GM12873 (cell line): ENCODE data around the gene DERA.

Experiments
- TF ChIP-seq, protein P1 (sequence below): IDR thresholded peaks from 2 replicates; pipeline ENCODE4 v1.5.1; 2012; ENCODE audit warnings: low read depth, mild to moderate bottlenecking, moderate library complexity, low read length, control low read depth; ENCODE audit not compliant: insufficient read depth; ENCODE audit errors: missing control alignments

Gene DERA

DNA sequence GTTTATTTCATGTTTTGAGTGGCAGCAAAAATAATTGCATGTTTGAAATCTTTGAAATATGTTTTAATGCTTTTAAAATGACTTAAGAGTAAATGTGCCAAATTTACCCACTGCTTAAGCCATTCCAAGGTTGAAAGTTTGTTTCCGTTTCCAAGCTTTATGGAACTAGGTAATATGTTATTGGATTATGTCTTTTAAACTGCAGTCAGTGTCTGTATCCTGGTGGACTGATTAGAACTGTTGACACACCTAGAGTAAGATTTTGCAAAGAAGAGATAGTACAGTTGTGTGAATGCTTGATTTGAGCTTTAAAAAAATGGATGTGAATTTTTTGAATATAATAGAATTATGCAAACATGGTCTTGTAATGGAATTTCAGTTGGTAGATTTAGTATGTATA is 135.1 kb downstream of the DERA start:
- TF ChIP-seq, protein P1, sequence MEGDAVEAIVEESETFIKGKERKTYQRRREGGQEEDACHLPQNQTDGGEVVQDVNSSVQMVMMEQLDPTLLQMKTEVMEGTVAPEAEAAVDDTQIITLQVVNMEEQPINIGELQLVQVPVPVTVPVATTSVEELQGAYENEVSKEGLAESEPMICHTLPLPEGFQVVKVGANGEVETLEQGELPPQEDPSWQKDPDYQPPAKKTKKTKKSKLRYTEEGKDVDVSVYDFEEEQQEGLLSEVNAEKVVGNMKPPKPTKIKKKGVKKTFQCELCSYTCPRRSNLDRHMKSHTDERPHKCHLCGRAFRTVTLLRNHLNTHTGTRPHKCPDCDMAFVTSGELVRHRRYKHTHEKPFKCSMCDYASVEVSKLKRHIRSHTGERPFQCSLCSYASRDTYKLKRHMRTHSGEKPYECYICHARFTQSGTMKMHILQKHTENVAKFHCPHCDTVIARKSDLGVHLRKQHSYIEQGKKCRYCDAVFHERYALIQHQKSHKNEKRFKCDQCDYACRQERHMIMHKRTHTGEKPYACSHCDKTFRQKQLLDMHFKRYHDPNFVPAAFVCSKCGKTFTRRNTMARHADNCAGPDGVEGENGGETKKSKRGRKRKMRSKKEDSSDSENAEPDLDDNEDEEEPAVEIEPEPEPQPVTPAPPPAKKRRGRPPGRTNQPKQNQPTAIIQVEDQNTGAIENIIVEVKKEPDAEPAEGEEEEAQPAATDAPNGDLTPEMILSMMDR: no peak

DNA sequence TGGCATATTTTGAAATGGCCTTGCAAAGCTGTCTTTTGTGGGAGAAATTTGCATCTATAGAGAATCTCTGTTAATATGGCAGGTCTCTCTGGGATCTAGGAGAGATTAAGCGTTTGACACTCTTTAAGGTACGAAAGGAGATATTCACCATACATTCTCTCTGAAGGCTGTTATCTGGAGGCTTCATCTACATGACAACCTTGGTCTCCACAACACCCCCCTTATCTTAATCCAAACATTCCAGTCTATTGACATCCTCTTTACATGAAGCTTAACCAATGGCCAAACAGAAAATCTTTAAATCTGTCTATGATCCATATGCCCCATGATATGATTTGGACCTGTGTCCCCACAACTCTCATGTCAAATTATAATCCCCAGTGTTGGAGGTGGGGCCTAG is 137.4 kb downstream of the DERA start:
- TF ChIP-seq, protein P1: no peak

DNA sequence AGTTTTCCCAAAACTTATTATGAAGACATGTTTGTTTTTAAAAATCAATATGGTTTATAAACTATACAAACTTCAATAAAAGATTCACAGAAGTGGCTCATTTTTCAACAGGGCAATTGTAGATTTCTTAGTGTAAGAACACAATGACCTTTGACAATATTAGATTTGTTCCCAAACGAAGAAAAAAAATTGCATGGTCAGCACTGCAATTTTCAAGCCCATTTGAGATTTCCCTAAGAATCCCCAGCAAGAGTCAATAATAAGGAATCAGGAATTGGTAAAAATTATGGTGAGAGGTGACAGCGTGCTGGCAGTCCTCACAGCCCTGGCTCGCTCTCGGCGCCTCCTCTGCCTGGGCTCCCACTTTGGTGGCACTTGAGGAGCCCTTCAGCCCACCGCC is 145.8 kb downstream of the DERA start:
- TF ChIP-seq, protein P1: no peak

DNA sequence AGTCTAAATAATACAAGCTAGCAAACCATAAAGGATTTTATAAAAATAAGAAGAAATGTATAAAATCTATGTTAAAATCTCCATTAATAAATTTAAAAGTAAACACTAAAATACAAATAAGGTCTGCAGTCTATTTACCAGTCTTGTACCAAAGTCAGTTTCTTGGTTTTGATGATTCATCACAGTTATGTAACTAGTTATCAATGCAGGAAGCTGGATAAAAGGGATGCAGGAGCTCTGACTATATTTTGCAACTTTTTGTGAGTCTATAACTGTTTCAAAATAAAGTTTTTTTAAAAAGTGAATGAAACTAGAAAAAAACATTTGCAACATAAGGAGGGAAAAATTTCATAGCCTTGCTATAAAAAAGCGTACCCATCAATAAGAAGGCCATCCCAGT is 151.5 kb downstream of the DERA start:
- TF ChIP-seq, protein P1: no peak

DNA sequence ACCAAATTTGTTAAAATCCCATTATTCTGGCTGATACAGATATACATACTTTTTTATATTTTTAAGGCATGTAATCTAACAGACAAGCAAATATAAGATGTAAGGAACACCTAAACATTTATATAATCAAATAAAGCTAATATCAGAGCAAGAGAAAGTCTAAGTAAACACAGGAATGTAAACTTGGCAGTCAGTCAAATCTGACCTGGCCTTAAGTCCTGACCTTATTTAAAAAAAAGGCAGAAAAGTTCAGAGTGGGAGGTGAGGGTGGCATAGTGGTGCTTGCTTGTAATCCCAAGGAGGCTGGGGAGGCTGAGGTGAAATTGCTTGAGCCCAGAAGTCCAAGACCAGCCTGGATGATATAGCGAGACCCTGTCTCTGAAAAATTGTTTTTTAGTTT is 152.6 kb downstream of the DERA start:
- TF ChIP-seq, protein P1: no peak

DNA sequence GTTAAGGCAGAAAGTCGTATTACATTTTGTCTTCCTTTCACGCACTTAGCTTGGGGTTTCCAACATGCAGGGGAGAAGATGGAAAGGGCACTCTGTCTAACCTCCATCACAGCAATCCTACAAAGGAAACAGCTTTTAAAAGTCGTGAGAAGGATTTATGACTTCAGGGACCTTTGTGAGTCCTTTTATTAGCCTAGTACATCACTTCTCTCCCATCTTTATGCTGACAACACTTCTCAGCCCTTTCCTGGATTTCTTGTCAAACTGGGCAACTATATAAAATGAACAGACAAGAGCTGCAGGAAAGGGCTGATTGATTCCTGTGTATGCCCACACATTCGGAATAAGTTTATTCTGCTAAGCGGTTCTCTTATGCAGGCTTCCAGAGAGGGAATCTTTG is 159.0 kb downstream of the DERA start:
- TF ChIP-seq, protein P1: no peak

DNA sequence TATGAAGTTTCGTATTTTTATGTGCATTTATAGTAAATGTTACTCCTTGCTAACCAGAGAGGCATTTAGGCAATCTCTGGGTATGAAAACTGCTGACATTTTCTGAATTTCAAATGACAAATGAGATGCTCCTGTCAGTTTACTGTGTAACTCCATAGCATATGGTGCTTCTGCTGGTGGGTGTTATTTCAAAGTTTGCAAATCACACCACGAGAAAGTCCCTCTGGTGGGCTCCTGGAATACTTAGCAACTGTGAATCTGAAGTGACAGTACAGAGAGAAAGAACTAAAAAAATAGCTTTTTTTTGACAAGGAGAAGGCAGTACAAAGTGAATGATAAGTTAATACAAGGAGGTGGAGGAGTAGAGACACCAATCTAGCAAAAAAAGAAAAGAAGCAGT is 161.5 kb downstream of the DERA start:
- TF ChIP-seq, protein P1: no peak
